ENCODE data around the gene FSCN2.

GRCh38 chr17:81513372-81513752, 14.8 kb upstream of the FSCN2 start:
- TF ChIP-seq, protein P1, sequence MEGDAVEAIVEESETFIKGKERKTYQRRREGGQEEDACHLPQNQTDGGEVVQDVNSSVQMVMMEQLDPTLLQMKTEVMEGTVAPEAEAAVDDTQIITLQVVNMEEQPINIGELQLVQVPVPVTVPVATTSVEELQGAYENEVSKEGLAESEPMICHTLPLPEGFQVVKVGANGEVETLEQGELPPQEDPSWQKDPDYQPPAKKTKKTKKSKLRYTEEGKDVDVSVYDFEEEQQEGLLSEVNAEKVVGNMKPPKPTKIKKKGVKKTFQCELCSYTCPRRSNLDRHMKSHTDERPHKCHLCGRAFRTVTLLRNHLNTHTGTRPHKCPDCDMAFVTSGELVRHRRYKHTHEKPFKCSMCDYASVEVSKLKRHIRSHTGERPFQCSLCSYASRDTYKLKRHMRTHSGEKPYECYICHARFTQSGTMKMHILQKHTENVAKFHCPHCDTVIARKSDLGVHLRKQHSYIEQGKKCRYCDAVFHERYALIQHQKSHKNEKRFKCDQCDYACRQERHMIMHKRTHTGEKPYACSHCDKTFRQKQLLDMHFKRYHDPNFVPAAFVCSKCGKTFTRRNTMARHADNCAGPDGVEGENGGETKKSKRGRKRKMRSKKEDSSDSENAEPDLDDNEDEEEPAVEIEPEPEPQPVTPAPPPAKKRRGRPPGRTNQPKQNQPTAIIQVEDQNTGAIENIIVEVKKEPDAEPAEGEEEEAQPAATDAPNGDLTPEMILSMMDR (IDR thresholded peaks at IDR 0.05): 0 out of 2 replicates have a peak, but pooled peaks have one; percentile 9
- TF ChIP-seq ZFX (IDR thresholded peaks at IDR 0.05; ENCODE audit: borderline replicate concordance): no peak

Data from 22Rv1 (cell line).